IMR-90 (cell line): Measurements from ENCODE around the gene MYBPHL. TPM values are rescaled to one million over a fixed set of nuclear protein-coding genes. Genes with fewer than 3 reads are reported as not detected.

Experiments used
- ATAC-seq: fragments of 200-7000 bp; cut with Tn5 transposase; 2 replicates; pipeline ENCODE4 v1.9.1; 2020; ENCODE audit warnings: low read depth, mild to moderate bottlenecking, moderate library complexity
- BruUV-seq: library from RNA; stranded (reverse); fragments of 400-500 nt; replicated peaks from 2 replicates; lab custom pipeline; 2021; lab: Mats Ljungman, UMichigan
- CTCF ChIA-PET: fragments of 300-600 bp; formaldehyde crosslinking; extraction: SDS; loops from one replicate; lab custom pipeline; 2021; ENCODE audit warnings: antibody characterized with exemption; lab: Yijun Ruan, JAX
- POLR2A ChIA-PET: fragments of 300-600 bp; sonication (Branson Sonifier 250); formaldehyde crosslinking; loops from one replicate; lab custom pipeline; 2022; ENCODE audit warnings: antibody characterized with exemption; ENCODE audit not compliant: unreplicated experiment; lab: Charles Lee
- DNase-seq: peaks from one replicate; pipeline ENCODE4 v3.0.0; 2013
- H2AFZ ChIP-seq: replicated peaks from 2 replicates; pipeline ENCODE3; 2013; ENCODE audit warnings: low read length, mild to moderate bottlenecking; ENCODE audit not compliant: poor library complexity
- H2AK5ac ChIP-seq: 2 replicates; pipeline ENCODE4 v1.6.1; 2013; ENCODE audit warnings: low read depth, low read length, inconsistent platforms
- H2AK9ac ChIP-seq: replicated peaks from 2 replicates; pipeline ENCODE3; 2013; ENCODE audit warnings: mild to moderate bottlenecking, low read depth, low read length, moderate library complexity; ENCODE audit not compliant: poor library complexity
- H2BK120ac ChIP-seq: 2 replicates; pipeline ENCODE4 v1.6.1; 2013; ENCODE audit warnings: low read depth, low read length, inconsistent platforms
- H2BK15ac ChIP-seq: 3 replicates; pipeline ENCODE4 v1.6.1; 2013; ENCODE audit warnings: low read depth, low read length, inconsistent platforms
- H2BK20ac ChIP-seq: 2 replicates; pipeline ENCODE4 v1.6.1; 2013; ENCODE audit warnings: low read depth, mild to moderate bottlenecking, inconsistent platforms, low read length, moderate library complexity
- H2BK5ac ChIP-seq: 2 replicates; pipeline ENCODE4 v1.6.1; 2013; ENCODE audit warnings: mild to moderate bottlenecking, low read depth, low read length, inconsistent platforms; ENCODE audit not compliant: poor library complexity, severe bottlenecking
- H3K14ac ChIP-seq: replicated peaks from 2 replicates; pipeline ENCODE4 v1.6.1; 2013; ENCODE audit warnings: low read depth, low read length, inconsistent platforms
- H3K18ac ChIP-seq: 2 replicates; pipeline ENCODE4 v1.6.1; 2013; ENCODE audit warnings: low read depth, low read length, control low read depth
- H3K23ac ChIP-seq: 2 replicates; pipeline ENCODE4 v1.6.1; 2013; ENCODE audit warnings: low read depth, low read length, inconsistent platforms
- H3K27ac ChIP-seq: 2 replicates; pipeline ENCODE4 v1.5.1; 2013; ENCODE audit warnings: mild to moderate bottlenecking, control low read depth, low read length; ENCODE audit not compliant: insufficient read depth
- H3K27me3 ChIP-seq: 2 replicates; pipeline ENCODE4 v1.6.1; 2013; ENCODE audit warnings: low read length; ENCODE audit not compliant: control insufficient read depth, insufficient read depth
- H3K36me3 ChIP-seq: 2 replicates; pipeline ENCODE4 v1.6.1; 2013; ENCODE audit warnings: low read length, mixed read lengths; ENCODE audit not compliant: control insufficient read depth, insufficient read depth
- H3K4ac ChIP-seq: 2 replicates; pipeline ENCODE4 v1.6.1; 2013; ENCODE audit warnings: low read depth, low read length, inconsistent platforms
- H3K4me1 ChIP-seq: 2 replicates; pipeline ENCODE4 v1.6.1; 2013; ENCODE audit warnings: low read length, mixed read lengths; ENCODE audit not compliant: control insufficient read depth, insufficient read depth
- H3K4me2 ChIP-seq: 2 replicates; pipeline ENCODE4 v1.6.1; 2013; ENCODE audit warnings: low read depth, mild to moderate bottlenecking, control low read depth, low read length, moderate library complexity
- H3K4me3 ChIP-seq: 2 replicates; pipeline ENCODE4 v1.5.1; 2013; ENCODE audit warnings: low read depth, mild to moderate bottlenecking, control low read depth, low read length, moderate library complexity; ENCODE audit not compliant: insufficient read depth
- H3K56ac ChIP-seq: 2 replicates; pipeline ENCODE4 v1.6.1; 2013; ENCODE audit warnings: low read length, inconsistent platforms; ENCODE audit not compliant: insufficient read depth; ENCODE audit errors: extremely low read depth
- H3K79me1 ChIP-seq, 2 experiments: 2 replicates each; pipeline ENCODE4 v1.6.1; 2013; ENCODE audit warnings: low read length in 2 of 2, inconsistent platforms in 1 of 2, low read depth in 1 of 2
- H3K9ac ChIP-seq: 2 replicates; pipeline ENCODE4 v1.6.1; 2013; ENCODE audit warnings: low read depth, low read length, control low read depth
- H3K9me1 ChIP-seq: 2 replicates; pipeline ENCODE4 v1.6.1; 2013; ENCODE audit warnings: low read length, inconsistent platforms; ENCODE audit not compliant: insufficient read depth
- H3K9me3 ChIP-seq: 2 replicates; pipeline ENCODE4 v1.6.1; 2013; ENCODE audit warnings: low read length; ENCODE audit not compliant: control insufficient read depth, insufficient read depth
- H4K20me1 ChIP-seq: 2 replicates; pipeline ENCODE4 v1.6.1; 2013; ENCODE audit warnings: low read length, inconsistent platforms; ENCODE audit not compliant: insufficient read depth
- H4K5ac ChIP-seq: 2 replicates; pipeline ENCODE4 v1.6.1; 2013; ENCODE audit warnings: mild to moderate bottlenecking, low read depth, low read length, control low read depth
- H4K8ac ChIP-seq, 2 experiments: 2 replicates each; pipeline ENCODE4 v1.6.1; 2013; ENCODE audit warnings: low read depth in 2 of 2, low read length in 2 of 2, control low read depth in 1 of 2, inconsistent platforms in 1 of 2
- H4K91ac ChIP-seq: 2 replicates; pipeline ENCODE4 v1.6.1; 2013; ENCODE audit warnings: low read depth, low read length, inconsistent platforms; ENCODE audit not compliant: insufficient read depth
- BHLHE40 ChIP-seq: fragments of 150-350 bp; IDR thresholded peaks from 2 replicates; pipeline ENCODE4 v1.6.1; 2016; ENCODE audit warnings: mild to moderate bottlenecking, low read depth, low read length
- CEBPB ChIP-seq: IDR thresholded peaks from 2 replicates; pipeline ENCODE4 v1.6.1; 2012; ENCODE audit warnings: low read depth, low read length, improper control_type of control experiment
- CHD1 ChIP-seq: IDR thresholded peaks from 2 replicates; pipeline ENCODE4 v1.6.1; 2012; ENCODE audit warnings: low read depth, low read length, improper control_type of control experiment
- CTCF ChIP-seq: conservative IDR thresholded peaks from 2 replicates; pipeline ENCODE4 v1.5.1; 2012; ENCODE audit warnings: mild to moderate bottlenecking, low read depth, low read length, improper control_type of control experiment
- FOS ChIP-seq: fragments of 150-350 bp; IDR thresholded peaks from 2 replicates; pipeline ENCODE4 v1.6.1; 2016; ENCODE audit warnings: low read depth, low read length
- MAFK ChIP-seq: IDR thresholded peaks from 2 replicates; pipeline ENCODE4 v1.6.1; 2012; ENCODE audit warnings: low read depth, low read length, improper control_type of control experiment
- MAZ ChIP-seq: IDR thresholded peaks from 2 replicates; pipeline ENCODE4 v1.6.1; 2012; ENCODE audit warnings: low read depth, mild to moderate bottlenecking, low read length, improper control_type of control experiment, moderate library complexity, borderline replicate concordance
- MXI1 ChIP-seq: IDR thresholded peaks from 2 replicates; pipeline ENCODE4 v1.6.1; 2012; ENCODE audit warnings: low read depth, mild to moderate bottlenecking, low read length, moderate library complexity, borderline replicate concordance
- NFE2L2 ChIP-seq: fragments of 150-350 bp; IDR thresholded peaks from 2 replicates; pipeline ENCODE4 v1.6.1; 2016; ENCODE audit warnings: low read depth, mild to moderate bottlenecking, low read length
- POLR2A ChIP-seq: IDR thresholded peaks from 2 replicates; pipeline ENCODE4 v1.6.1; 2012; ENCODE audit warnings: mild to moderate bottlenecking, low read depth, low read length
- RAD21 ChIP-seq: IDR thresholded peaks from 2 replicates; pipeline ENCODE4 v1.6.1; 2012; ENCODE audit warnings: low read length, improper control_type of control experiment
- RCOR1 ChIP-seq: IDR thresholded peaks from 2 replicates; pipeline ENCODE4 v1.6.1; 2012; ENCODE audit warnings: mild to moderate bottlenecking, low read length, improper control_type of control experiment; ENCODE audit not compliant: insufficient replicate concordance
- RFX5 ChIP-seq: IDR thresholded peaks from 2 replicates; pipeline ENCODE4 v1.8.0; 2012; ENCODE audit warnings: low read depth, mild to moderate bottlenecking, low read length, moderate library complexity
- SMC3 ChIP-seq: fragments of 150-350 bp; IDR thresholded peaks from 2 replicates; pipeline ENCODE4 v1.6.1; 2016; ENCODE audit warnings: low read depth, mild to moderate bottlenecking, antibody characterized with exemption, low read length, moderate library complexity
- USF2 ChIP-seq: fragments of 150-350 bp; IDR thresholded peaks from 2 replicates; pipeline ENCODE4 v1.6.1; 2017; ENCODE audit warnings: mild to moderate bottlenecking, antibody characterized with exemption, low read length, low read depth
- WGBS, 2 experiments: methylation state at CpG; one replicate each; pipeline versions ENCODE4 v1.1.5 to v1.1.7; 2013; ENCODE audit warnings: missing lambda C conversion rate in 2 of 2; ENCODE audit not compliant: insufficient read length in 1 of 2; ENCODE audit errors: extremely low coverage in 2 of 2; 5-methylcytosine and 5-hydroxymethylcytosine counted together
- dilution Hi-C: fragments of 300-500 bp; cut with HindIII; formaldehyde crosslinking; loops from one replicate; pipeline ENCODE4 v1.14.3; 2018; ENCODE audit warnings: low sequenced_read_pairs; ENCODE audit not compliant: unreplicated experiment
- in situ Hi-C: fragments of 300-500 bp; cut with MboI; formaldehyde crosslinking; loops from 3 replicates; pipeline ENCODE4 v1.14.3; 2019; ENCODE audit warnings: low sequenced_read_pairs, inconsistent platforms, mixed read lengths
- intact Hi-C: fragments of 100-400 bp; cut with micrococcal nuclease; formaldehyde crosslinking; loops from 2 replicates; pipeline ENCODE4 v1.10.0; 2022
- polyA plus RNA-seq, 3 experiments: library from polyadenylated mRNA; depleted of rRNA; stranded (reverse); fragments of >200 nt; gene quantifications; 2 replicates each; pipeline ENCODE4 v1.2.3, GENCODE V29; 2012; ENCODE audit warnings: low replicate concordance in 1 of 3
- total RNA-seq: library from RNA; depleted of rRNA; stranded (reverse); fragments of >200 nt; gene quantifications from 2 replicates; pipeline ENCODE4 v1.2.3, GENCODE V29; 2012
- TF ChIP-seq, protein P1 (sequence below): fragments of 150-350 bp; IDR thresholded peaks from 2 replicates; pipeline ENCODE4 v1.6.1; 2016; ENCODE audit warnings: low read depth, mild to moderate bottlenecking, low read length, moderate library complexity, borderline replicate concordance

MYBPHL gene
- total and polyA plus RNA-seq, 2 of the 4 experiments (the other 2 are of a cell fraction) = 0.07 TPM; not detected in 1

GRCh38 chr1:109243860-109244552 is 62.8 kb downstream of the MYBPHL start:
- ATAC-seq = no peak
- POLR2A ChIA-PET = no interaction called here
- no peak overlapping the region for H3K4ac ChIP-seq

More at GRCh38 chr1:109243860-109244552, 62.8 kb downstream of the MYBPHL start:
- Histone ChIP-seq H4K8ac (no peak overlapping the region), H4K20me1 (peaks cover 15% of the 10 kb centered on the region), H3K4me3 (no peak overlapping the region), H3K4me2 (no peak overlapping the region), H2AK9ac (no peak overlapping the region), H3K79me1 (peaks cover 0 to 14% of the 10 kb centered on the region in 2 experiments; a peak in 2 of 4 replicates), H3K36me3 (peaks cover 3% of the 10 kb centered on the region; the same call in 1 of the 2 replicates), H3K4me1 (peaks cover 13% of the 10 kb centered on the region), H2AK5ac (no peak overlapping the region), H3K14ac (no peak overlapping the region), H3K9ac (no peak overlapping the region), H3K27ac (no peak overlapping the region), H3K9me3 (no peaks in the 10 kb centered on the region), H3K56ac (no peak overlapping the region), H4K5ac (no peak overlapping the region), H2BK5ac (no peak overlapping the region), H3K18ac (no peak overlapping the region), H3K27me3 (no peaks in the 10 kb centered on the region), H2BK120ac (no peak overlapping the region), H4K91ac (no peak overlapping the region), H3K9me1 (peaks cover 14% of the 10 kb centered on the region), H2BK20ac (no peak overlapping the region), H2AFZ (no peak overlapping the region), H2BK15ac (no peak overlapping the region), H3K23ac (no peak overlapping the region)
- CTCF ChIA-PET = no interaction called here
- TF ChIP-seq NFE2L2 = no peak
- no peak for TF ChIP-seq MXI1
- no peak for TF ChIP-seq FOS
- TF ChIP-seq USF2 = no peak
- no peak for TF ChIP-seq POLR2A
- no peak for TF ChIP-seq RFX5
- no peak for TF ChIP-seq CTCF
- no peak for TF ChIP-seq CHD1
- TF ChIP-seq SMC3 = no peak
- TF ChIP-seq RCOR1 = no peak
- TF ChIP-seq, protein P1, sequence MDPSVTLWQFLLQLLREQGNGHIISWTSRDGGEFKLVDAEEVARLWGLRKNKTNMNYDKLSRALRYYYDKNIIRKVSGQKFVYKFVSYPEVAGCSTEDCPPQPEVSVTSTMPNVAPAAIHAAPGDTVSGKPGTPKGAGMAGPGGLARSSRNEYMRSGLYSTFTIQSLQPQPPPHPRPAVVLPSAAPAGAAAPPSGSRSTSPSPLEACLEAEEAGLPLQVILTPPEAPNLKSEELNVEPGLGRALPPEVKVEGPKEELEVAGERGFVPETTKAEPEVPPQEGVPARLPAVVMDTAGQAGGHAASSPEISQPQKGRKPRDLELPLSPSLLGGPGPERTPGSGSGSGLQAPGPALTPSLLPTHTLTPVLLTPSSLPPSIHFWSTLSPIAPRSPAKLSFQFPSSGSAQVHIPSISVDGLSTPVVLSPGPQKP = no peak
- TF ChIP-seq MAFK = no peak
- TF ChIP-seq CEBPB = no peak
- TF ChIP-seq MAZ = no peak
- no peak for TF ChIP-seq RAD21
- TF ChIP-seq BHLHE40 = no peak
- intact Hi-C loops (no loop called here), in situ Hi-C loops (no loop called here), dilution Hi-C loops (no loop called here)
- BruUV-seq = no TSS peak
- WGBS, 2 experiments = 87% methylated on average over 7 of the region's 8 CpGs; no CpG with 5 or more reads in 1 of the 2 experiments
- DNase-seq = no peak
